DMS153 treated with DMSO at 0.1 percent for 48 hours (cell line): ENCODE results near the gene MFF.

Experiments
- DNase-seq: peaks from one replicate; lab custom pipeline; 2025; ENCODE audit not compliant: unreplicated experiment; lab: John Stamatoyannopoulos, UW

The MFF gene

GRCh38 chr2:227404585-227405271 is 79.7 kb downstream of the MFF start:
- DNase-seq = no peak

GRCh38 chr2:227406177-227407031 is 81.4 kb downstream of the MFF start:
- peak; percentile 54 for DNase-seq
